HepG2 (cell line): ENCODE results near the gene COLGALT1. TPM values are rescaled to one million over a fixed set of nuclear protein-coding genes. Genes with fewer than 3 reads are reported as not detected.

ENCODE experiments used
- ATAC-seq: fragments of 200-7000 bp; cut with Tn5 transposase; 3 replicates; pipeline ENCODE4 v1.9.1; 2020; ENCODE audit warnings: mild to moderate bottlenecking, moderate library complexity
- BruUV-seq: library from RNA; stranded (reverse); fragments of 400-500 nt; replicated peaks from 2 replicates; lab custom pipeline; 2021; lab: Mats Ljungman, UMichigan
- CTCF ChIA-PET: fragments of 300-600 bp; formaldehyde crosslinking; extraction: SDS; loops from one replicate; lab custom pipeline; 2021; ENCODE audit warnings: low total read pairs, inconsistent platforms, low intra/inter-chr PET ratio; lab: Yijun Ruan, JAX
- POLR2A ChIA-PET: fragments of 350-600 bp; sonication (Branson Sonifier 250); formaldehyde crosslinking; loops from one replicate; lab custom pipeline; 2020; ENCODE audit warnings: antibody characterized with exemption, inconsistent platforms; lab: Yijun Ruan, JAX
- DNase-seq: peaks from one replicate; pipeline ENCODE4 v3.0.0-alpha.2; 2015; ENCODE audit warnings: low spot score
- FAIRE-seq: peaks from 3 replicates; lab custom pipeline; 2011; peaks lifted over from hg19 to GRCh38; lab: Jason Lieb, UNC
- H2AFZ ChIP-seq: one replicate; pipeline ENCODE4 v1.6.1; 2011; ENCODE audit warnings: low read length, inconsistent platforms
- H3K27ac ChIP-seq: fragments of 300-600 bp; 3 replicates; pipeline ENCODE4 v1.8.0; 2011; ENCODE audit warnings: mixed run types, mild to moderate bottlenecking, mixed read lengths, low read length, inconsistent platforms; ENCODE audit not compliant: insufficient read depth; ENCODE audit errors: extremely low read length
- H3K27me3 ChIP-seq, 2 experiments: fragments of 200-600 bp in 1 of 2; 2 replicates in 1 of 2; 3 replicates in 1 of 2; pipeline versions ENCODE4 v1.6.0 to v1.8.0; 2011; ENCODE audit warnings: low read length in 2 of 2, mild to moderate bottlenecking in 2 of 2, moderate library complexity in 2 of 2, inconsistent platforms in 1 of 2; ENCODE audit not compliant: insufficient read depth in 2 of 2, control insufficient read depth in 1 of 2
- H3K36me3 ChIP-seq, 2 experiments: fragments of 200-600 bp in 1 of 2; replicated peaks in 1 of 2; 2 replicates in 1 of 2; 3 replicates in 1 of 2; pipeline versions ENCODE4 v1.5.1 to v1.8.0; 2011; ENCODE audit warnings: low read length in 2 of 2, inconsistent platforms in 1 of 2; ENCODE audit not compliant: insufficient read depth in 2 of 2, control insufficient read depth in 1 of 2
- H3K4me1 ChIP-seq: 2 replicates; pipeline ENCODE4 v1.5.1; 2012; ENCODE audit warnings: low read length, inconsistent platforms; ENCODE audit not compliant: insufficient read depth
- H3K4me2 ChIP-seq: 2 replicates; pipeline ENCODE4 v1.6.0; 2011; ENCODE audit warnings: low read depth, low read length, inconsistent platforms
- H3K4me3 ChIP-seq, 3 experiments: fragments of 200-600 bp in 1 of 3; sonication (generic), shearing (Covaris generic) in 1 of 3; replicated peaks in 1 of 3; 2 replicates each; pipeline ENCODE4 v1.5.1; 2011 to 2016; ENCODE audit warnings: low read length in 3 of 3, inconsistent platforms in 2 of 3, low read depth in 2 of 3, mild to moderate bottlenecking in 2 of 3, control low read depth in 1 of 3, mixed read lengths in 1 of 3; ENCODE audit not compliant: insufficient read depth in 1 of 3
- H3K79me2 ChIP-seq: one replicate; pipeline ENCODE4 v1.6.1; 2011; ENCODE audit warnings: low read length, inconsistent platforms; ENCODE audit not compliant: insufficient read depth
- H3K9ac ChIP-seq: 2 replicates; pipeline ENCODE4 v1.6.0; 2011; ENCODE audit warnings: mild to moderate bottlenecking, low read depth, low read length, inconsistent platforms; ENCODE audit not compliant: insufficient read depth
- H3K9me3 ChIP-seq: 2 replicates; pipeline ENCODE4 v1.5.1; 2012; ENCODE audit warnings: mild to moderate bottlenecking, low read length
- H4K20me1 ChIP-seq: 2 replicates; pipeline ENCODE4 v1.6.0; 2011; ENCODE audit warnings: inconsistent platforms, mild to moderate bottlenecking, low read length, moderate library complexity; ENCODE audit not compliant: insufficient read depth
- ATAD3A ChIP-seq: sonication (generic); formaldehyde crosslinking; IDR thresholded peaks from 2 replicates; pipeline ENCODE4 v1.4.0; 2020; ENCODE audit warnings: missing genetic modification reagents
- ATF7 ChIP-seq, 2 experiments: fragments of 450-650 bp in 1 of 2; sonication (generic) in 1 of 2; formaldehyde crosslinking in 1 of 2; IDR thresholded peaks; 2 replicates each; pipeline versions ENCODE4 v1.4.0 to v1.6.1; 2016 to 2020; ENCODE audit warnings: antibody characterized with exemption in 1 of 2, mild to moderate bottlenecking in 1 of 2, missing genetic modification reagents in 1 of 2
- BRCA1 ChIP-seq: sonication (generic); formaldehyde crosslinking; IDR thresholded peaks from 2 replicates; pipeline ENCODE4 v1.4.0; 2020; ENCODE audit warnings: missing genetic modification reagents
- DZIP1 ChIP-seq: sonication (generic); formaldehyde crosslinking; IDR thresholded peaks from 2 replicates; pipeline ENCODE4 v1.5.0; 2020; ENCODE audit warnings: mild to moderate bottlenecking, missing genetic modification reagents
- GATAD2A ChIP-seq: IDR thresholded peaks from 2 replicates; pipeline ENCODE4 v1.6.1; 2016
- GMEB1 ChIP-seq: sonication (generic); formaldehyde crosslinking; IDR thresholded peaks from 2 replicates; pipeline ENCODE4 v1.5.1; 2020; ENCODE audit warnings: missing genetic modification reagents, mild to moderate bottlenecking, borderline replicate concordance
- HBP1 ChIP-seq: IDR thresholded peaks from 2 replicates; pipeline ENCODE4 v1.6.1; 2016; ENCODE audit warnings: low read depth, control low read depth
- MEF2D ChIP-seq: sonication (generic); formaldehyde crosslinking; IDR thresholded peaks from 2 replicates; pipeline ENCODE4 v1.5.1; 2020; ENCODE audit warnings: mild to moderate bottlenecking, missing genetic modification reagents
- NCOA2 ChIP-seq: sonication (generic); formaldehyde crosslinking; IDR thresholded peaks from 2 replicates; pipeline ENCODE4 v1.8.0; 2022; ENCODE audit warnings: inconsistent platforms
- ZC3H4 ChIP-seq: sonication (generic); formaldehyde crosslinking; IDR thresholded peaks from 2 replicates; pipeline ENCODE4 v1.4.0; 2020; ENCODE audit warnings: missing genetic modification reagents, borderline replicate concordance
- ZMAT3 ChIP-seq: sonication (generic); formaldehyde crosslinking; conservative IDR thresholded peaks from 2 replicates; pipeline ENCODE4 v1.7.0; 2021; ENCODE audit warnings: missing genetic modification reagents
- ZNF468 ChIP-seq: sonication (generic); formaldehyde crosslinking; IDR thresholded peaks from 2 replicates; pipeline ENCODE4 v1.8.0; 2022; ENCODE audit warnings: mild to moderate bottlenecking, moderate library complexity, missing genetic modification reagents
- ZNF503 ChIP-seq: sonication (generic); formaldehyde crosslinking; IDR thresholded peaks from 2 replicates; pipeline ENCODE4 v1.4.0; 2020; ENCODE audit warnings: missing genetic modification reagents
- ZNF639 ChIP-seq: conservative IDR thresholded peaks from 2 replicates; pipeline ENCODE4 v1.6.1; 2018; ENCODE audit warnings: missing genetic modification reagents
- WGBS: methylation state at CpG from one replicate; pipeline ENCODE4 v1.1.6; 2017; ENCODE audit warnings: low lambda C conversion rate; 5-methylcytosine and 5-hydroxymethylcytosine counted together
- in situ Hi-C: cut with HindIII; loops from 2 replicates; pipeline ENCODE4 v1.10.0; 2017; ENCODE audit warnings: low pct_unique_long_range_greater_than_20kb; ENCODE audit not compliant: extremely low pct_ligation_motif_present
- intact Hi-C: fragments of 100-400 bp; cut with micrococcal nuclease; formaldehyde crosslinking; loops from one replicate; pipeline ENCODE4 v1.10.0; 2022; ENCODE audit not compliant: unreplicated experiment
- polyA plus RNA-seq, 8 experiments: library from polyadenylated mRNA; depleted of rRNA in 3 of 8; stranded (reverse) in 7 of 8; unstranded in 1 of 8; fragments of >200 nt; fragmentation: Illumina TruSeq in 4 of 8; extraction: Trizol in 4 of 8; gene quantifications; 2 replicates each; pipeline versions ENCODE4 v1.2.1 to v1.2.3, GENCODE V29; 2011 to 2016; ENCODE audit warnings: low read depth in 4 of 8, missing spikeins in 1 of 8, mixed read lengths in 1 of 8; ENCODE audit not compliant: insufficient read depth in 1 of 8
- total RNA-seq, 5 experiments: library from RNA; depleted of rRNA; stranded (reverse); fragments of >200 nt; fragmentation: Illumina TruSeq; extraction: Trizol; gene quantifications; 2 replicates each; pipeline ENCODE4 v1.2.3, GENCODE V29; 2016; ENCODE audit warnings: low read depth in 1 of 5

COLGALT1 gene
- total and polyA plus RNA-seq, 2 of the 13 experiments (the other 11 are each of a cell fraction or from before 2014, with no cell fraction given), result 58.0 to 211 TPM

- no peaks in the 10 kb centered on the region for H4K20me1 ChIP-seq
- no peak overlapping the region for H3K4me2 ChIP-seq
- H3K79me2 ChIP-seq, result no peaks in the 10 kb centered on the region
- no peaks in the 10 kb centered on the region for H3K36me3 ChIP-seq
- no peak overlapping the region for H3K9ac ChIP-seq
- no peaks in the 10 kb centered on the region for H3K4me1 ChIP-seq
- intact Hi-C loops, result no loop called here
- no peak overlapping the region for H3K27ac ChIP-seq
- WGBS, result 44% methylated on average over 9 of the region's 9 CpGs
- H3K4me3 ChIP-seq, result no peak overlapping the region
- BruUV-seq, result no TSS peak
- DNase-seq (no peak), FAIRE-seq (no peak), ATAC-seq (no peak)
- no peak overlapping the region for H2AFZ ChIP-seq
- H3K27me3 ChIP-seq, result 0 out of 5 replicates have a peak, but pooled peaks cover 0 to 6% of the 10 kb centered on the region in 2 experiments
- CTCF ChIA-PET, result no interaction called here
- in situ Hi-C loops, result no loop called here
- no peaks in the 10 kb centered on the region for H3K9me3 ChIP-seq
- POLR2A ChIA-PET, result no interaction called here
- TF ChIP-seq ZNF468, result no peak
- no peak for TF ChIP-seq ATAD3A
- TF ChIP-seq GMEB1, result no peak
- TF ChIP-seq ZNF503 (CRISPR knock-in tag), result no peak
- TF ChIP-seq GATAD2A, result no peak
- TF ChIP-seq ATF7 (IDR thresholded peaks at IDR 0.05), result no peak
- TF ChIP-seq ATF7 (CRISPR knock-in tag; IDR thresholded peaks at IDR 0.05), result no peak
- no peak for TF ChIP-seq ZC3H4
- no peak for TF ChIP-seq BRCA1 (CRISPR knock-in tag)
- no peak for TF ChIP-seq ZMAT3
- no peak for TF ChIP-seq NCOA2
- TF ChIP-seq HBP1, result no peak
- no peak for TF ChIP-seq MEF2D (CRISPR knock-in tag)
- no peak for TF ChIP-seq ZNF639 (CRISPR knock-in tag)
- no peak for TF ChIP-seq DZIP1 (CRISPR knock-in tag)
These were observed 77.1 kb downstream of the COLGALT1 start for GRCh38 chr19:17632577-17632976.
